Left ventricle myocardium inferior (tissue), 1 donor: ENCODE results near the gene HSPB9. TPM values are rescaled to one million over a fixed set of nuclear protein-coding genes. Genes with fewer than 3 reads are reported as not detected.

Source experiments
- DNase-seq: peaks from one replicate; pipeline ENCODE4 v3.0.0-alpha.2; 2020
- H3K27ac ChIP-seq: fragments of 200-600 bp; replicated peaks from 2 replicates; pipeline ENCODE4 v1.8.0; 2021
- H3K27me3 ChIP-seq: fragments of 200-600 bp; 2 replicates; pipeline ENCODE4 v1.8.0; 2021; ENCODE audit warnings: low read depth
- H3K36me3 ChIP-seq: fragments of 200-600 bp; 2 replicates; pipeline ENCODE4 v1.8.0; 2021
- H3K4me1 ChIP-seq: fragments of 200-600 bp; 2 replicates; pipeline ENCODE4 v1.8.0; 2021
- H3K4me3 ChIP-seq: fragments of 200-600 bp; 2 replicates; pipeline ENCODE4 v1.8.0; 2021; ENCODE audit warnings: mild to moderate bottlenecking, moderate library complexity
- H3K9me3 ChIP-seq: fragments of 200-600 bp; replicated peaks from 2 replicates; pipeline ENCODE4 v1.8.0; 2021
- intact Hi-C: fragments of 100-400 bp; cut with micrococcal nuclease; formaldehyde crosslinking; loops from one replicate; pipeline ENCODE4 v1.11.0; 2022
- total RNA-seq: library from RNA; stranded (reverse); fragmentation: NEBNext Ultra II Directional; extraction: Animal tissue kit (Norgen Biotek cat#: 25700); gene quantifications from one replicate; pipeline ENCODE4 v1.2.1, GENCODE V29; 2021
- TF ChIP-seq, protein P1 (sequence below): fragments of 200-600 bp; IDR thresholded peaks from 2 replicates; pipeline ENCODE4 v1.8.0; 2021; ENCODE audit warnings: antibody characterized with exemption, mild to moderate bottlenecking, borderline replicate concordance
- donor health status: DM: no; HTN: yes; CAD: no; lungs with severe emphysema.

The HSPB9 gene
- total RNA-seq, 1 donor from 2014 or later: not detected

DNA sequence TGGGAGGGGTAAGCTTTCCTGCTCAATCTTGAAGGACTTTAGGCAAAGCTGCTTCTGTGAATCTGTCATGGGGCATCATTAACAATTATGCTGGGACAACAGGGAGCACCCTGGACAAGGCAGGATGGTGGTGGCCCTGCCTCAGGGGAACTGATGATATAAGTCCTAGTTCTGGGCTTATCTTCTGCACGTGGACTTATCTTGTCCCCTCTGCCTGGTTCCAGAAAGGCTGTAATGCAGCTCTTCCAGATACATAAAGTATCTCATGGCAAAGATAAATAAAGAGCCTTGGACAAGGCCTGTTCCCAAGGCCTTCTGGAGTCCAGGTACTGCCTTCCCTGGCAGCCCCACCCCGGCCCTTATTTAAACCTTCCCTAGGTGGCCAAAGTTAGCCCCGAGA, 18.3 kb upstream of the HSPB9 start:
- peaks cover 19% of the 10 kb centered on the region for H3K36me3 ChIP-seq

DNA sequence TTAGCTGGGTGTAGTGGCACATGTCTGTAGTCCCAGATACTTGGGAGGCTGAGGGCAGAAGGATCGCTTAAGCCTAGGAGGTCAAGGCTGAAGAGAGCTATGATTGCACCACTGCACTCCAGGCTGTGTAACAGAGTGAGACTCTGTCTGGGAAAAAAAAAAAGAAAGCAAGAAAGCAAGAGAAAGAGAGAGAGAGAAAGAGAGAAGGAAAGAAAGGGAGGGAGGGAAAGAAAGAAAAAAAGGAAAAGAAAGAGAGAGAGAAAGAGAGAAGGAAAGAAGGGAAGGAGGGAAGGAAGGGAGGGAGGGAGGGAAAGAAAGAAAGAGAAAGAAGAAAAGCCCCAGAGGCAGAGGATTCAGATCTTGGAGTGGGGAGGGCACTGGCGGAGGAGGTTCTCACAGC, 16.6 kb upstream of the HSPB9 start:
- peaks cover 8% of the 10 kb centered on the region for H3K4me1 ChIP-seq
- intact Hi-C loops: no loop called here
- peaks cover 20% of the 10 kb centered on the region for H3K36me3 ChIP-seq
- no peaks in the 10 kb centered on the region for H3K27me3 ChIP-seq
- H3K4me3 ChIP-seq: no peak overlapping the region
- DNase-seq: no peak
- no peaks in the 10 kb centered on the region for H3K9me3 ChIP-seq
- no peak overlapping the region for H3K27ac ChIP-seq
- TF ChIP-seq, protein P1, sequence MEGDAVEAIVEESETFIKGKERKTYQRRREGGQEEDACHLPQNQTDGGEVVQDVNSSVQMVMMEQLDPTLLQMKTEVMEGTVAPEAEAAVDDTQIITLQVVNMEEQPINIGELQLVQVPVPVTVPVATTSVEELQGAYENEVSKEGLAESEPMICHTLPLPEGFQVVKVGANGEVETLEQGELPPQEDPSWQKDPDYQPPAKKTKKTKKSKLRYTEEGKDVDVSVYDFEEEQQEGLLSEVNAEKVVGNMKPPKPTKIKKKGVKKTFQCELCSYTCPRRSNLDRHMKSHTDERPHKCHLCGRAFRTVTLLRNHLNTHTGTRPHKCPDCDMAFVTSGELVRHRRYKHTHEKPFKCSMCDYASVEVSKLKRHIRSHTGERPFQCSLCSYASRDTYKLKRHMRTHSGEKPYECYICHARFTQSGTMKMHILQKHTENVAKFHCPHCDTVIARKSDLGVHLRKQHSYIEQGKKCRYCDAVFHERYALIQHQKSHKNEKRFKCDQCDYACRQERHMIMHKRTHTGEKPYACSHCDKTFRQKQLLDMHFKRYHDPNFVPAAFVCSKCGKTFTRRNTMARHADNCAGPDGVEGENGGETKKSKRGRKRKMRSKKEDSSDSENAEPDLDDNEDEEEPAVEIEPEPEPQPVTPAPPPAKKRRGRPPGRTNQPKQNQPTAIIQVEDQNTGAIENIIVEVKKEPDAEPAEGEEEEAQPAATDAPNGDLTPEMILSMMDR: no peak

More for the DNA sequence above, 18.3 kb upstream of the HSPB9 start:
- Histone ChIP-seq H3K9me3 (no peaks in the 10 kb centered on the region), H3K27ac (no peak overlapping the region), H3K4me3 (no peak overlapping the region), H3K4me1 (peaks cover 7% of the 10 kb centered on the region), H3K27me3 (no peaks in the 10 kb centered on the region)
- DNase-seq: no peak
- intact Hi-C loops: no loop called here
- TF ChIP-seq, protein P1: no peak

DNA sequence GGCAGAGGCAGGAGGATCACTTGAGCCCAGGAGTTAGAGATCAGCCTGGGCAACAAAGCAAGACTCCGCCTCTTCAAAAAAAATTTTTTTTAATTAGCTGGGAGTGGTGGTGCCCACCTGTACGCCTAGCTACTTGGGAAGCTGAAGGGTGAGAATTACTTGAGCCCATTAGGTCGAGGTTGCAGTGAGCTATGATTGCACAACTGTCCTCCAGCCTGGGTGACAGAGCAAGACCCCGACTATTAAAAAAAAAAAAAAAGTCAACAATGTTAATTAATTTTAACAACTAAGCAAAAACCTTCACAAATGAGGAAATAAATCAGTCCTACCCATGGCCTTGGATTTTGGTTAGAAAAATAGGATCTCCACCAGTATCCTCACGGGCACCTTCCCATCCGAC, 15.5 kb upstream of the HSPB9 start:
- no peaks in the 10 kb centered on the region for H3K27me3 ChIP-seq
- peaks cover 20% of the 10 kb centered on the region for H3K36me3 ChIP-seq
- TF ChIP-seq, protein P1: no peak
- peaks cover 12% of the 10 kb centered on the region for H3K4me1 ChIP-seq
- intact Hi-C loops: no loop called here
- DNase-seq: no peak
- H3K27ac ChIP-seq: no peak overlapping the region
- H3K9me3 ChIP-seq: no peaks in the 10 kb centered on the region
- peak overlapping the region; percentile 47 for H3K4me3 ChIP-seq

DNA sequence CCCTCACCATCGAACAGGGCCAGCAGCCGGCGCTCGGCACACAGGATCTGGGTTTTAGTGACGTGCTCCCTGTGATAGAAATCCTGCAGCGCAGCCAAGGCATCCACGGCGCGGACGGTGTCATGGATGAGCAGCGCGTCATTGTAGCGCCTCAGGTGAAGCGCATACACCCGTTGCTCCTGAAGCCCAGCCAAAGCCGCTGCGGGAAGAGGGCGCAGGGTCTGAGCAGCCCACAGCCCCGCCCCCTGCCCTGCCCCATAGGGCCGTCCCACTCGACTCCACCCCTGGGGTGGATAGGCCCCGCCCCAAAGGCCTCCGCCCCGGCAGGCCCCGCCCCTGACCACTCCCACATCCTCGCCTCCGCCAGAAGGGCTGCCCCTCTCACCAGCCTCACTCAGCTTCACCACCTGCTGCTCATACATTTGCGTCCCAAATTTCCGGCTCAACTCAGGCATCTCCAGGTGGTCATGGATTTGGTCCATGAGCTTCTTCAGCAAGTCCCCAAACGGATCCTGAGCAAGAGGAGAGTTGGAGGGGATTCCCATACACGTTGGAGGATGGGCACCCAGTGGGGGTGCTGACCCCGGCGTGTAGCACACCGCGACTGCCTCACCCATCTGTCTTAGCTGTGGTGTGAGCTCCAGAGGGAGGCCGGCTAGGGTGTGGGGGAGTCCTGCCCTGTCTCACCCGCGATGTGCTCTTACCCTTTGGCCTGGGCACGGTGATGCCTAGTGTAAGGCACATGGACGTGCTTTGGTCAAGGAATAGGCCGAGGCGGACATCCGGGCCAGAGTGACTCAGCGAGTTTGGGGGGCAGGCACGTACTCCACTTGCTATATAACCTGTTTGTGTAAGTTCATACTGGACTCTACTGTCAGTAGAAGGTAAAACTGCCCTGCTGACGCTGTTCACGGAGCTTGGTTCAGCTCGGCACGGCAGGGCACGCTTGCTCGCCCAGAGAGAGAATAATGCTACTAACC, 14.7 kb upstream of the HSPB9 start:
- no peaks in the 10 kb centered on the region for H3K27me3 ChIP-seq
- peaks cover 20% of the 10 kb centered on the region for H3K36me3 ChIP-seq
- TF ChIP-seq, protein P1: no peak
- no peak overlapping the region for H3K27ac ChIP-seq
- DNase-seq: peak; percentile 64
- H3K4me3 ChIP-seq: peak overlapping the region; percentile 47
- intact Hi-C loops: no loop called here
- H3K9me3 ChIP-seq: no peaks in the 10 kb centered on the region
- H3K4me1 ChIP-seq: peaks cover 18% of the 10 kb centered on the region

DNA sequence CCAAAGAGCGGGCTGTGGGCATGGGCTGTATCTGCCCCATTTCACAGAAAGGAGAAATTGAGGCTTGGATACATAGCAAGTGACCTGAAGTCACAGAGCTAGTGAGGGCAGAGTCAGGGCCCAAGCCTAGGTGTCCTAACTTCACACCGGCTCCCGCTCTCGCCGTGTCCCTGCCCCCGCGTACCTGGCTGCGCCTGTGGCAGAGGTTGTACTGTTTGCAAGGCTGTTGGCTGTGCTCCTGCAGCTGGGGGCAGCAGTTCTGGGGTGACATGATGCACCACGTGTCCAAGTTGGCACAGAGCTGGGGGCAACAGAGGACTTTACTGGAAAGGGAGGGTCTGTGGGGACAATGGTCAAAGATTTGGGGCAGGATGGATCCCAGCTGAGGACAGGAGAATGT, 13.5 kb upstream of the HSPB9 start:
- H3K27me3 ChIP-seq: no peaks in the 10 kb centered on the region
- TF ChIP-seq, protein P1: no peak
- no peaks in the 10 kb centered on the region for H3K9me3 ChIP-seq
- peaks cover 24% of the 10 kb centered on the region for H3K4me1 ChIP-seq
- H3K36me3 ChIP-seq: peaks cover 26% of the 10 kb centered on the region
- no peak overlapping the region for H3K27ac ChIP-seq
- intact Hi-C loops: no loop called here
- no peak overlapping the region for H3K4me3 ChIP-seq
- DNase-seq: no peak
